Endothelial cell of umbilical vein (primary cell): ENCODE results near the gene HNMT.

Experiments
- CTCF ChIP-seq, 2 donors: IDR thresholded peaks; 1 replicate in 1 of 2; 2 replicates in 1 of 2; pipeline ENCODE4 v1.5.1; 2011; ENCODE audit warnings: low read length in 2 of 2, mild to moderate bottlenecking in 2 of 2, moderate library complexity in 2 of 2, control low read depth in 1 of 2, inconsistent platforms in 1 of 2, low read depth in 1 of 2; ENCODE audit not compliant: insufficient read depth in 1 of 2; ENCODE audit errors: extremely low read depth in 1 of 2
- EZH2 ChIP-seq: IDR thresholded peaks from 2 replicates; pipeline ENCODE4 v1.6.1; 2012; ENCODE audit warnings: borderline replicate concordance, low read depth, mild to moderate bottlenecking, moderate library complexity, low read length, inconsistent platforms; ENCODE audit not compliant: severe bottlenecking
- FOS ChIP-seq: IDR thresholded peaks from 2 replicates; pipeline ENCODE4 v1.6.1; 2011; ENCODE audit warnings: mild to moderate bottlenecking, low read length, moderate library complexity, borderline replicate concordance; ENCODE audit not compliant: insufficient read depth
- JUN ChIP-seq: IDR thresholded peaks from 2 replicates; pipeline ENCODE4 v1.6.1; 2011; ENCODE audit warnings: borderline replicate concordance, low read depth; ENCODE audit not compliant: insufficient read length, insufficient read depth
- MAX ChIP-seq: IDR thresholded peaks from 2 replicates; pipeline ENCODE4 v1.6.1; 2011; ENCODE audit not compliant: insufficient read depth, insufficient read length
- MYC ChIP-seq: IDR thresholded peaks from one replicate; pipeline ENCODE4 v1.6.1; 2011; ENCODE audit warnings: mild to moderate bottlenecking, low read depth, low read length
- POLR2A ChIP-seq: IDR thresholded peaks from 2 replicates; pipeline ENCODE4 v1.6.1; 2012; ENCODE audit warnings: low read depth, mild to moderate bottlenecking, control low read depth, low read length
- POLR2AphosphoS5 ChIP-seq: IDR thresholded peaks from 2 replicates; pipeline ENCODE4 v1.6.1; 2012; ENCODE audit warnings: low read depth, mild to moderate bottlenecking, control low read depth, low read length, moderate library complexity; ENCODE audit not compliant: insufficient read depth

GRCh38 chr2:138034536-138034935 lies 70.3 kb downstream of the HNMT start:
- TF ChIP-seq CTCF (IDR thresholded peaks at IDR 0.05; ENCODE audit: extremely low read depth in 1 of 2, insufficient read depth in 1 of 2, low read depth in 1 of 2, low read length in 2 of 2) (no peak), POLR2AphosphoS5 (no peak), POLR2A (no peak), EZH2 (no peak), FOS (no peak), MYC (no peak), MAX (no peak), JUN (no peak)
